ENCODE results near the gene CREM. TPM values are rescaled to one million over a fixed set of nuclear protein-coding genes. Genes with fewer than 3 reads are reported as not detected.

Gene CREM
- total RNA-seq, 1 donor from 2014 or later, result 43.8 TPM

Other genes with a start within 250 kb of the CREM start
- gene CUL2, start 36.5 kb upstream of the CREM start, total RNA-seq, result 34.0 and 50.2 TPM in 2 replicates
- 93.8 and 115 TPM in 2 replicates for gene CCNY, start 209.7 kb downstream of the CREM start, total RNA-seq

All from pulmonary artery endothelial cell (primary cell).